Kidney (tissue), 14 donors: ENCODE measurements around the gene RNF144B. TPM values are rescaled to one million over a fixed set of nuclear protein-coding genes. Genes with fewer than 3 reads are reported as not detected.

ENCODE experiments used
- DNase-seq, 5 donors: peaks; one replicate each; pipeline ENCODE4 v3.0.0-alpha.2; 2013 to 2020
- FAIRE-seq: peaks from 2 replicates; lab custom pipeline; 2012; peaks lifted over from hg19 to GRCh38; lab: Jason Lieb, UNC
- H3K27ac ChIP-seq, 2 donors: one replicate each; pipeline ENCODE4 v1.7.0; 2013; ENCODE audit warnings: low read depth in 2 of 2, low read length in 2 of 2, inconsistent platforms in 1 of 2
- H3K27me3 ChIP-seq: one replicate; pipeline ENCODE4 v1.7.1; 2013; ENCODE audit warnings: low read length, inconsistent platforms; ENCODE audit not compliant: control insufficient read depth, insufficient read depth
- H3K36me3 ChIP-seq, 3 donors: one replicate each; pipeline versions ENCODE4 v1.7.0 to v1.7.1; 2013; ENCODE audit warnings: low read length in 3 of 3, control low read depth in 1 of 3, inconsistent platforms in 1 of 3; ENCODE audit not compliant: insufficient read depth in 3 of 3, control insufficient read depth in 2 of 3
- H3K4me1 ChIP-seq, 3 donors: one replicate each; pipeline versions ENCODE4 v1.7.0 to v1.7.1; 2013; ENCODE audit warnings: low read length in 3 of 3, inconsistent platforms in 1 of 3, low read depth in 1 of 3; ENCODE audit not compliant: control insufficient read depth in 2 of 3, insufficient read depth in 2 of 3
- H3K4me3 ChIP-seq, 3 donors: one replicate each; pipeline versions ENCODE4 v1.7.0 to v1.8.1; 2013; ENCODE audit warnings: low read length in 3 of 3, control low read depth in 1 of 3, inconsistent platforms in 1 of 3
- H3K9ac ChIP-seq, 3 donors: one replicate each; pipeline versions ENCODE4 v1.7.0 to v1.7.1; 2013; ENCODE audit warnings: low read length in 3 of 3, control low read depth in 1 of 3, inconsistent platforms in 1 of 3
- H3K9me3 ChIP-seq, 3 donors: one replicate each; pipeline versions ENCODE4 v1.7.0 to v1.7.1; 2013; ENCODE audit warnings: low read length in 3 of 3, control low read depth in 1 of 3, inconsistent platforms in 1 of 3; ENCODE audit not compliant: control insufficient read depth in 2 of 3, insufficient read depth in 1 of 3
- CTCF ChIP-seq: IDR thresholded peaks from 3 replicates; pipeline ENCODE4 v1.5.1; 2012; ENCODE audit warnings: mild to moderate bottlenecking, moderate library complexity, borderline replicate concordance; ENCODE audit not compliant: insufficient read depth; ENCODE audit errors: extremely low read depth
- intact Hi-C: fragments of 100-400 bp; cut with DNase I; formaldehyde crosslinking; loops from one replicate; pipeline ENCODE4 v1.11.1; 2022
- polyA plus RNA-seq: library from polyadenylated mRNA; stranded (reverse); fragments of 350-450 nt; fragmentation: Illumina TruSeq; extraction: RNeasy Lipid Tissue Mini Kit (QIAGEN cat#74804); gene quantifications from one replicate; pipeline ENCODE4 v1.2.3, GENCODE V29; 2014; ENCODE audit warnings: low read depth, low replicate concordance; ENCODE audit not compliant: insufficient read depth
- total RNA-seq: library from RNA; stranded (reverse); fragmentation: NEBNext Ultra II Directional; extraction: Animal tissue kit (Norgen Biotek cat#: 25700); gene quantifications from one replicate; pipeline ENCODE4 v1.2.1, GENCODE V29; 2021
- donor health status: control.
- donor health status: control.
- donor health status: control.
- donor health status: control.
- donor health status: control.
- donor health status: DM: yes; HTN: yes; CAD: no.
- donor health status: Normal renal cell carcinoma (clear cell type).

Gene RNF144B
- total and polyA plus RNA-seq, 2 donors from 2014 or later: 9.4 to 153 TPM

GRCh38 chr6:18497006-18497405 is 109.9 kb downstream of the RNF144B start:
- TF ChIP-seq CTCF: no peak
- Histone ChIP-seq H3K36me3 (no peaks in the 10 kb centered on the region), H3K9ac (no peak overlapping the region), H3K27me3 (no peaks in the 10 kb centered on the region), H3K9me3 (no peaks in the 10 kb centered on the region), H3K4me3 (no peak overlapping the region), H3K4me1 (peaks cover 0 to 29% (median 10%) of the 10 kb centered on the region in 3 donors), H3K27ac (no peak overlapping the region)
- DNase-seq (peak in 1 of 5 donors; percentile 16), FAIRE-seq (no peak)
- intact Hi-C loops: no loop called here

- Histone ChIP-seq H3K36me3 (no peaks in the 10 kb centered on the region), H3K9me3 (no peaks in the 10 kb centered on the region), H3K27ac (no peak overlapping the region), H3K27me3 (no peaks in the 10 kb centered on the region), H3K4me1 (peaks cover 2 to 23% (median 7%) of the 10 kb centered on the region in 3 donors), H3K4me3 (no peak overlapping the region), H3K9ac (no peak overlapping the region)
- no peak for FAIRE-seq
- TF ChIP-seq CTCF: no peak
- intact Hi-C loops: no loop called here
- no peak for DNase-seq
Measured at GRCh38 chr6:18498408-18498807, 111.3 kb downstream of the RNF144B start.

- FAIRE-seq (no peak), DNase-seq (no peak)
- H3K4me3 ChIP-seq: no peak overlapping the region
- H3K9me3 ChIP-seq: no peaks in the 10 kb centered on the region
- H3K27ac ChIP-seq: no peak overlapping the region
- H3K9ac ChIP-seq: no peak overlapping the region
- no peaks in the 10 kb centered on the region for H3K27me3 ChIP-seq
- H3K4me1 ChIP-seq: peaks cover 2 to 9% (median 4%) of the 10 kb centered on the region in 3 donors
- TF ChIP-seq CTCF: no peak
- no peaks in the 10 kb centered on the region for H3K36me3 ChIP-seq
- intact Hi-C loops: no loop called here
Measured at GRCh38 chr6:18500921-18501662, 113.9 kb downstream of the RNF144B start.

DNA sequence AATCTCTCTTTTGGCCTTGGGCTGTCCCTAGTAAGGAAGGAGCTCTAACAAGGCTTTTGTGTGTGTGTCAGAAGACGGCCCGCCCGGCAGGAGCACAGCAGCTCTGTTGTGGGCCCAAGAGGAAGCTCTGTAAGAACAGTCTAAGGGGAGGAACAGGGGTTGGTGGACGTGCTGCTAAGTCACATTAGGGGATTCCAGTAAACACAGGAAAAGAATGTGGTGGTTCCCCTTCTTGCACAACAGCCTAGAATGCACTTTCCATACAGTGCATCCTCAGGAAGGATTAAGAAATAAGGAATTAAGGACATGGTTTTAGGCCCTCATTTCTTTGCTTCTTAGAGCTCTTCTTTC is 114.5 kb downstream of the RNF144B start:
- H3K9ac ChIP-seq: no peak overlapping the region

More for the DNA sequence above, 114.5 kb downstream of the RNF144B start:
- no peaks in the 10 kb centered on the region for H3K9me3 ChIP-seq
- no peak for TF ChIP-seq CTCF
- H3K36me3 ChIP-seq: no peaks in the 10 kb centered on the region
- intact Hi-C loops: no loop called here
- DNase-seq (peak in 1 of 5 donors; percentile 89), FAIRE-seq (no peak)
- H3K4me3 ChIP-seq: no peak overlapping the region
- H3K27me3 ChIP-seq: no peaks in the 10 kb centered on the region
- H3K4me1 ChIP-seq: peaks cover 2 to 9% (median 4%) of the 10 kb centered on the region in 3 donors
- H3K27ac ChIP-seq: no peak overlapping the region
